ENCODE measurements around the gene KPRP. TPM values are rescaled to one million over a fixed set of nuclear protein-coding genes. Genes with fewer than 3 reads are reported as not detected.

The KPRP gene
- total and polyA plus RNA-seq, 2 experiments from 2014 or later: 0.22 to 10.4 TPM

GRCh38 chr1:152760551-152761190, 2.8 kb downstream of the KPRP start:
- Histone ChIP-seq H3K9me3 (ENCODE audit: low read depth) (no peaks in the 10 kb centered on the region), H4K20me1 (ENCODE audit: insufficient read depth) (no peaks in the 10 kb centered on the region), H3K9ac (no peak overlapping the region), H3K4me1 (ENCODE audit: insufficient read depth) (peaks cover 21% of the 10 kb centered on the region; the same call in 1 of the 2 replicates), H3K27me3 (replicated peaks; ENCODE audit: insufficient read depth) (no peaks in the 10 kb centered on the region), H3K9me2 (ENCODE audit: insufficient read depth) (no peaks in the 10 kb centered on the region), H3K4me2 (ENCODE audit: unreplicated experiment) (no peak overlapping the region), H3K79me2 (ENCODE audit: insufficient read depth) (no peaks in the 10 kb centered on the region), H3K4me3 (no peak overlapping the region), H2AFZ (no peak overlapping the region), H3K36me3 (ENCODE audit: low read depth) (no peaks in the 10 kb centered on the region), H3K27ac (no peak overlapping the region), H3F3A (ENCODE audit: insufficient read depth) (peaks cover 14% of the 10 kb centered on the region; the same call in 1 of the 2 replicates)
- in situ Hi-C loops (cut with MboI): no loop called here
- 80 to 84% methylated on average over 29 to 31 of the region's 31 CpGs for WGBS, 2 experiments (ENCODE audit: low coverage in 1 of 2, low lambda C conversion rate in 2 of 2, missing lambda C conversion rate in 2 of 2)
- no peak for DNase-seq
- TF ChIP-seq EZH2 (IDR thresholded peaks at IDR 0.05; ENCODE audit: insufficient read depth, poor library complexity, severe bottlenecking) (no peak), EZH2phosphoT487 (IDR thresholded peaks at IDR 0.05; ENCODE audit: insufficient read depth, low read depth) (no peak)

GRCh38 chr1:152761609-152762213, 3.9 kb downstream of the KPRP start:
- H3F3A ChIP-seq (ENCODE audit: insufficient read depth): peaks cover 14% of the 10 kb centered on the region; the same call in 1 of the 2 replicates
- H3K4me3 ChIP-seq: no peak overlapping the region
- TF ChIP-seq EZH2 (IDR thresholded peaks at IDR 0.05; ENCODE audit: insufficient read depth, poor library complexity, severe bottlenecking): no peak
- no peak for TF ChIP-seq EZH2phosphoT487 (IDR thresholded peaks at IDR 0.05; ENCODE audit: insufficient read depth, low read depth)
- no peaks in the 10 kb centered on the region for H3K79me2 ChIP-seq (ENCODE audit: insufficient read depth)
- H4K20me1 ChIP-seq (ENCODE audit: insufficient read depth): no peaks in the 10 kb centered on the region
- H2AFZ ChIP-seq: peak overlapping the region; percentile 44; the same call in 1 of the 2 replicates
- no peaks in the 10 kb centered on the region for H3K9me2 ChIP-seq (ENCODE audit: insufficient read depth)
- 36 to 41% methylated on average over 3 of the region's 3 CpGs for WGBS, 2 experiments (ENCODE audit: low coverage in 1 of 2, low lambda C conversion rate in 2 of 2, missing lambda C conversion rate in 2 of 2)
- H3K9me3 ChIP-seq (ENCODE audit: low read depth): no peaks in the 10 kb centered on the region
- H3K27ac ChIP-seq: no peak overlapping the region
- H3K4me2 ChIP-seq (ENCODE audit: unreplicated experiment): no peak overlapping the region
- H3K27me3 ChIP-seq (replicated peaks; ENCODE audit: insufficient read depth): no peaks in the 10 kb centered on the region
- no peaks in the 10 kb centered on the region for H3K36me3 ChIP-seq (ENCODE audit: low read depth)
- in situ Hi-C loops (cut with MboI): no loop called here
- peaks cover 21% of the 10 kb centered on the region; the same call in 1 of the 2 replicates for H3K4me1 ChIP-seq (ENCODE audit: insufficient read depth)
- no peak overlapping the region for H3K9ac ChIP-seq
- DNase-seq: peak; percentile 63

- H3K27ac ChIP-seq: peak overlapping the region; percentile 77
- H3K4me1 ChIP-seq (ENCODE audit: insufficient read depth): peaks cover 27% of the 10 kb centered on the region
- H3K9me2 ChIP-seq (ENCODE audit: insufficient read depth): no peaks in the 10 kb centered on the region
- 19 to 20% methylated on average over 8 of the region's 8 CpGs for WGBS, 2 experiments (ENCODE audit: low coverage in 1 of 2, low lambda C conversion rate in 2 of 2, missing lambda C conversion rate in 2 of 2)
- no peaks in the 10 kb centered on the region for H3K9me3 ChIP-seq (ENCODE audit: low read depth)
- no peaks in the 10 kb centered on the region for H3K36me3 ChIP-seq (ENCODE audit: low read depth)
- peaks cover 18% of the 10 kb centered on the region for H3F3A ChIP-seq (ENCODE audit: insufficient read depth)
- DNase-seq: peak; percentile 84
- H3K4me3 ChIP-seq: no peak overlapping the region
- peak overlapping the region; percentile 20 for H2AFZ ChIP-seq
- no peaks in the 10 kb centered on the region for H3K27me3 ChIP-seq (replicated peaks; ENCODE audit: insufficient read depth)
- no peaks in the 10 kb centered on the region for H4K20me1 ChIP-seq (ENCODE audit: insufficient read depth)
- peak overlapping the region; percentile 21 for H3K4me2 ChIP-seq (ENCODE audit: unreplicated experiment)
- TF ChIP-seq EZH2 (IDR thresholded peaks at IDR 0.05; ENCODE audit: insufficient read depth, poor library complexity, severe bottlenecking) (no peak), EZH2phosphoT487 (IDR thresholded peaks at IDR 0.05; ENCODE audit: insufficient read depth, low read depth) (no peak)
- H3K79me2 ChIP-seq (ENCODE audit: insufficient read depth): no peaks in the 10 kb centered on the region
- in situ Hi-C loops (cut with MboI): no loop called here
- peak overlapping the region; percentile 43; the same call in 1 of the 2 replicates for H3K9ac ChIP-seq
Measured at GRCh38 chr1:152768847-152769533, 11.2 kb downstream of the KPRP start.

GRCh38 chr1:152770411-152770810, 12.6 kb downstream of the KPRP start:
- H3K4me1 ChIP-seq (ENCODE audit: insufficient read depth): peaks cover 27% of the 10 kb centered on the region
- 17 to 23% methylated on average over 1 of the region's 1 CpG for WGBS, 2 experiments (ENCODE audit: low coverage in 1 of 2, low lambda C conversion rate in 2 of 2, missing lambda C conversion rate in 2 of 2)
- H3K4me2 ChIP-seq (ENCODE audit: unreplicated experiment): peak overlapping the region; percentile 8
- TF ChIP-seq EZH2 (IDR thresholded peaks at IDR 0.05; ENCODE audit: insufficient read depth, poor library complexity, severe bottlenecking) (no peak), EZH2phosphoT487 (IDR thresholded peaks at IDR 0.05; ENCODE audit: insufficient read depth, low read depth) (no peak)
- in situ Hi-C loops (cut with MboI): no loop called here
- DNase-seq: peak; percentile 60
- H3K9me2 ChIP-seq (ENCODE audit: insufficient read depth): no peaks in the 10 kb centered on the region
- H2AFZ ChIP-seq: peak overlapping the region; percentile 2; the same call in 1 of the 2 replicates
- H3K9ac ChIP-seq: no peak overlapping the region
- H3F3A ChIP-seq (ENCODE audit: insufficient read depth): peaks cover 18% of the 10 kb centered on the region
- H3K36me3 ChIP-seq (ENCODE audit: low read depth): no peaks in the 10 kb centered on the region
- no peaks in the 10 kb centered on the region for H3K27me3 ChIP-seq (replicated peaks; ENCODE audit: insufficient read depth)
- H3K79me2 ChIP-seq (ENCODE audit: insufficient read depth): no peaks in the 10 kb centered on the region
- no peaks in the 10 kb centered on the region for H4K20me1 ChIP-seq (ENCODE audit: insufficient read depth)
- no peaks in the 10 kb centered on the region for H3K9me3 ChIP-seq (ENCODE audit: low read depth)
- no peak overlapping the region for H3K4me3 ChIP-seq
- H3K27ac ChIP-seq: peak overlapping the region; percentile 77
